Measurements from ENCODE around the gene CNTNAP2.

The CNTNAP2 gene

DNA sequence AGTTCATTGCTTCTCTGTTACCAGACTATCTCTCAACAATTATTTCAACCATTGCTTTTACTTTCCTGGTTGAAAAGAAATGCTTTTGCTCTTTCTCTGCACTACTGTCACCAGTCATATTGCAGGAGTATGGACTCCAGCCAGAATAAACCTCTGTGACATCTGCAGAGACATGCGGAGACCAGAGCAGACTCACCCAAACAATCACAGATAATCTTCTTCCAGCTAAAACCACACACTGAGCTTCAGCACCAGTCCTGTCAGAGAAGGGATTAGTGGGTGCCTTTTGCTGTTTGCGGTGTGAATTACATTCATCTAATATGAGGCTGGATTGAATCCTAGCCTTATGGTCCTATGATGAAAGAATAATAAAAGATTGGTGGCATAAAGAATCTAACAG, 258.6 kb downstream of the CNTNAP2 start:
- Histone ChIP-seq H3K9ac (ENCODE audit: low read length) (no peak overlapping the region), H3K4me3 (ENCODE audit: low read length) (no peak overlapping the region), H3K27me3 (replicated peaks; ENCODE audit: control insufficient read depth, insufficient read depth, low read length) (no peaks in the 10 kb centered on the region), H3K9me3 (ENCODE audit: control insufficient read depth, low read length) (peaks cover 5% of the 10 kb centered on the region), H3K4me1 (ENCODE audit: control insufficient read depth, insufficient read depth, low read length) (no peaks in the 10 kb centered on the region), H3K36me3 (ENCODE audit: control insufficient read depth, insufficient read depth, low read length, severe bottlenecking) (no peaks in the 10 kb centered on the region)
- DNase-seq (ENCODE audit: low read depth): no peak

DNA sequence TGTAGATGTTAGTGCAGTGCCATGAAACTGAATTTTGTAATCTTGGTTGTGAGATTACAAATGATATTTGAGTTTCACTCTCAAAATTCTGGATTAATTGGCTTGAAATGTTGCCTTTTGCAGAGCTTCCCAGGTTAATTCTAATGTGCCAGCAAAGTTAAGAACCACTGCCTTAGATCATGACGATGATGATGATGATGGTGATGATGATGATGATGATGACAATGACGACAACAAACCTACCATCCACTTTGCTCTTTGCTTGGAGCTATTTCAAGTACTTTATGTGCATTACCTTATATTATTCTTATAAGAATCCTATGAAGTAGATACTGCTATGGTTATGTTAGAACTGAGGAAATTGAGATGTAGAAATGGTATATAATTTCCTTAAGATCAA, 261.6 kb downstream of the CNTNAP2 start:
- no peaks in the 10 kb centered on the region for H3K27me3 ChIP-seq (replicated peaks; ENCODE audit: control insufficient read depth, insufficient read depth, low read length)
- no peak overlapping the region for H3K9ac ChIP-seq (ENCODE audit: low read length)
- H3K36me3 ChIP-seq (ENCODE audit: control insufficient read depth, insufficient read depth, low read length, severe bottlenecking): no peaks in the 10 kb centered on the region
- H3K4me3 ChIP-seq (ENCODE audit: low read length): no peak overlapping the region
- no peaks in the 10 kb centered on the region for H3K4me1 ChIP-seq (ENCODE audit: control insufficient read depth, insufficient read depth, low read length)
- H3K9me3 ChIP-seq (ENCODE audit: control insufficient read depth, low read length): peaks cover 5% of the 10 kb centered on the region
- no peak for DNase-seq (ENCODE audit: low read depth)

DNA sequence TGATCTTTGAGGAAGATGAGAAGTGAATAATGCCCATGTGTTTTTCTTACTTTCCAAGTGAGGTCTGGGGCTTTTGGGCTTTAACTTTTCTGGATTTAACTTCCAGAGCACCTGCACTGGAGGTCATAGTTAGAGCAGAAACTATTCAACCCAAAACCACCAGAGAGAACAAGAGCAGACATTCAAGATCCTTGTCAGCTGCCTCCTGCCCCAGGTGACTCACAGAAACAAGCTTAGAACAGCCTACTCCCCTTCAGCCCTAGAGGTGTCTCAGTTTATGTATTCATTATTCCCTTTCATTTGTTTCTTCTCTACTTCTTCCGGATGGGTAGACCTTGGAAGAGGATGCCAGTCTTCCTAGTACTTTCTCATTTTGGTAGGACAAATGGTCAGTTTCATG, 270.5 kb downstream of the CNTNAP2 start:
- no peaks in the 10 kb centered on the region for H3K9me3 ChIP-seq (ENCODE audit: control insufficient read depth, low read length)
- no peak for DNase-seq (ENCODE audit: low read depth)
- no peaks in the 10 kb centered on the region for H3K4me1 ChIP-seq (ENCODE audit: control insufficient read depth, insufficient read depth, low read length)

GRCh38 chr7:146388928-146389327, 272.3 kb downstream of the CNTNAP2 start:
- no peaks in the 10 kb centered on the region for H3K27me3 ChIP-seq (replicated peaks; ENCODE audit: control insufficient read depth, insufficient read depth, low read length)
- no peak overlapping the region for H3K9ac ChIP-seq (ENCODE audit: low read length)
- no peak overlapping the region for H3K4me3 ChIP-seq (ENCODE audit: low read length)
- no peaks in the 10 kb centered on the region for H3K36me3 ChIP-seq (ENCODE audit: control insufficient read depth, insufficient read depth, low read length, severe bottlenecking)
- no peaks in the 10 kb centered on the region for H3K9me3 ChIP-seq (ENCODE audit: control insufficient read depth, low read length)
- H3K4me1 ChIP-seq (ENCODE audit: control insufficient read depth, insufficient read depth, low read length): no peaks in the 10 kb centered on the region
- no peak for DNase-seq (ENCODE audit: low read depth)

More for the DNA sequence above, 270.5 kb downstream of the CNTNAP2 start:
- Histone ChIP-seq H3K4me3 (ENCODE audit: low read length) (no peak overlapping the region), H3K27me3 (replicated peaks; ENCODE audit: control insufficient read depth, insufficient read depth, low read length) (no peaks in the 10 kb centered on the region), H3K36me3 (ENCODE audit: control insufficient read depth, insufficient read depth, low read length, severe bottlenecking) (no peaks in the 10 kb centered on the region), H3K9ac (ENCODE audit: low read length) (no peak overlapping the region)

- Histone ChIP-seq H3K27me3 (replicated peaks; ENCODE audit: control insufficient read depth, insufficient read depth, low read length) (no peaks in the 10 kb centered on the region), H3K4me3 (ENCODE audit: low read length) (no peak overlapping the region), H3K9me3 (ENCODE audit: control insufficient read depth, low read length) (no peaks in the 10 kb centered on the region), H3K9ac (ENCODE audit: low read length) (no peak overlapping the region), H3K36me3 (ENCODE audit: control insufficient read depth, insufficient read depth, low read length, severe bottlenecking) (no peaks in the 10 kb centered on the region), H3K4me1 (ENCODE audit: control insufficient read depth, insufficient read depth, low read length) (no peaks in the 10 kb centered on the region)
- no peak for DNase-seq (ENCODE audit: low read depth)
Observed at GRCh38 chr7:146393346-146393745, 276.7 kb downstream of the CNTNAP2 start.

DNA sequence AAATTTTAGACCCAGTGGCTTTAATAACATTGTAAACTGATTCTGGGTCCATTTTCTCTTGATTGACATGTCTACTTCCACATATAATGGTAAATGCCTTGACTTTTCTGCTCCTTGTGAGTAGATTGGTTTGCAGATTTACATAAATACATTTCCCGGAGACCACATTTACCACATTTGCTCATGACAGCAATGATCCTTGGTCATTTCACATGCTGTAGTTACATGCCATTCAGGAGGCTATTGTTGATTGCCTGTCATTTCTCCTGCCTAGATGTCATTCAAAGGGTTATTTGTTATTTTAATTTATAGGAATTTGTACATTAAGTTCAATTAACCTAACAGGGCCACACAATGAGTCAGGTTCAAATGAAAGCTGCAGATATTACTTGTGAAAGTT, 280.5 kb downstream of the CNTNAP2 start:
- Histone ChIP-seq H3K9ac (ENCODE audit: low read length) (no peak overlapping the region), H3K27me3 (replicated peaks; ENCODE audit: control insufficient read depth, insufficient read depth, low read length) (no peaks in the 10 kb centered on the region), H3K9me3 (ENCODE audit: control insufficient read depth, low read length) (no peaks in the 10 kb centered on the region), H3K4me3 (ENCODE audit: low read length) (no peak overlapping the region), H3K4me1 (ENCODE audit: control insufficient read depth, insufficient read depth, low read length) (no peaks in the 10 kb centered on the region), H3K36me3 (ENCODE audit: control insufficient read depth, insufficient read depth, low read length, severe bottlenecking) (no peaks in the 10 kb centered on the region)
- no peak for DNase-seq (ENCODE audit: low read depth)

DNA sequence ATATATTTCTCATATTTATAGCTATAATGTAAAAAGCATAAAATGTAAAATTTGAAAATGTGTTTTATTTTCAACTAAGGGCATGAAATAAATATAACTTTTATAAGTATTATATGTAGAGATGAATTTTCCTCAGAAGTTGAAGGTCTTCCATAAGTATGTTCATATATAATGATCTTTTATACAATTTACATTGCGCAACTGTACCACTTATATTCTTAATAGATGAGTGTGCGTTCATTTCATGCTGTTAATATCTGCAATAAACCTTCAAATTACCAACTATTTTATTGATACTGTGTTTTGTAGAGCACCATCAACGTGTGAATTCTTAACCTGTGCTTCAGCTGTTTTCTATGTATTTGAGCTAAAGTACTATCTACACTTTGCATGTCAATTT, 285.3 kb downstream of the CNTNAP2 start:
- Histone ChIP-seq H3K36me3 (ENCODE audit: control insufficient read depth, insufficient read depth, low read length, severe bottlenecking) (no peaks in the 10 kb centered on the region), H3K4me1 (ENCODE audit: control insufficient read depth, insufficient read depth, low read length) (no peaks in the 10 kb centered on the region), H3K9ac (ENCODE audit: low read length) (no peak overlapping the region), H3K4me3 (ENCODE audit: low read length) (no peak overlapping the region), H3K27me3 (replicated peaks; ENCODE audit: control insufficient read depth, insufficient read depth, low read length) (no peaks in the 10 kb centered on the region), H3K9me3 (ENCODE audit: control insufficient read depth, low read length) (peaks cover 3% of the 10 kb centered on the region)
- no peak for DNase-seq (ENCODE audit: low read depth)

DNA sequence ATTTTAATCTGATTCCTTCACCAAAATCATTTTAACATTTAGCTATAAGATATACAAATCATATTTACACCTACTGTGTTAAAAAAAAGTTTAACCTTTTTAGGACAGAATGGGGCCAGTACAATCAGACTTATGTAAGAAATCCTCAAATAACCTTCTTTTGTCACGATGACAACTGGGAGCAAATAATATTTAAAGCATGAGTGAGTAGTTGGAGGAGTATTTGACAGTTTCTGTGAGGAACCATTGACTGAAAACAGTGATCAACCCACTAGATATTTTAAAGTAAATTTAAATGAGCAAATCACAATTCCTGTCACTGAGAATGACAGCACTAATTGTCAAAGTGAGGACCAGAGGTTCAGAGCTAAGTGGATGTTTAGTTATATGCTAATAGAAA, 289.1 kb downstream of the CNTNAP2 start:
- Histone ChIP-seq H3K36me3 (ENCODE audit: control insufficient read depth, insufficient read depth, low read length, severe bottlenecking) (no peaks in the 10 kb centered on the region), H3K9me3 (ENCODE audit: control insufficient read depth, low read length) (peaks cover 3% of the 10 kb centered on the region), H3K9ac (ENCODE audit: low read length) (no peak overlapping the region), H3K4me3 (ENCODE audit: low read length) (no peak overlapping the region), H3K4me1 (ENCODE audit: control insufficient read depth, insufficient read depth, low read length) (no peaks in the 10 kb centered on the region), H3K27me3 (replicated peaks; ENCODE audit: control insufficient read depth, insufficient read depth, low read length) (no peaks in the 10 kb centered on the region)
- DNase-seq (ENCODE audit: low read depth): no peak

GRCh38 chr7:146411975-146412374, 295.4 kb downstream of the CNTNAP2 start:
- H3K4me1 ChIP-seq (ENCODE audit: control insufficient read depth, insufficient read depth, low read length): no peaks in the 10 kb centered on the region
- no peak overlapping the region for H3K9ac ChIP-seq (ENCODE audit: low read length)
- no peaks in the 10 kb centered on the region for H3K9me3 ChIP-seq (ENCODE audit: control insufficient read depth, low read length)
- no peaks in the 10 kb centered on the region for H3K27me3 ChIP-seq (replicated peaks; ENCODE audit: control insufficient read depth, insufficient read depth, low read length)
- no peak for DNase-seq (ENCODE audit: low read depth)
- no peak overlapping the region for H3K4me3 ChIP-seq (ENCODE audit: low read length)
- no peaks in the 10 kb centered on the region for H3K36me3 ChIP-seq (ENCODE audit: control insufficient read depth, insufficient read depth, low read length, severe bottlenecking)

DNA sequence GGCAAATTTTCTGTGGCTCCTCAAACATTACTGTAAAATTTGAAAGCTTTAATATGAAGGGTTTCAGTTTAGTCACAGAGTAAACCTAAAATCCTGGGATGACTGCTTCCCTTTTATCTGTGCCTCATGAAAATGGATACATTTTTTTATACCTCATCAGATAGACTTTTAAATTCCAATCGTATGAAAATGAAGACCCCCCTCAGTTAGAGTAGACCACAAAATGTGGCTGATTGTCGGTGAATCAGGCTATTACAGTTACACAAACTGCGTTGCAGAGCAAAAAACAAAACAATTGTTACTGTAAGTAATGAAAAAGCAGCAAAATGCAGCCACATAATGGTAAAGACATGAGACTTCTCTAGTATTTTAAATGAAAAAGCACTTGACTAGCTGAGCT, 296.2 kb downstream of the CNTNAP2 start:
- Histone ChIP-seq H3K4me1 (ENCODE audit: control insufficient read depth, insufficient read depth, low read length) (no peaks in the 10 kb centered on the region), H3K9ac (ENCODE audit: low read length) (no peak overlapping the region), H3K4me3 (ENCODE audit: low read length) (no peak overlapping the region), H3K9me3 (ENCODE audit: control insufficient read depth, low read length) (peaks cover 2% of the 10 kb centered on the region), H3K36me3 (ENCODE audit: control insufficient read depth, insufficient read depth, low read length, severe bottlenecking) (no peaks in the 10 kb centered on the region), H3K27me3 (replicated peaks; ENCODE audit: control insufficient read depth, insufficient read depth, low read length) (no peaks in the 10 kb centered on the region)
- DNase-seq (ENCODE audit: low read depth): no peak

- H3K9ac ChIP-seq (ENCODE audit: low read length): no peak overlapping the region
- DNase-seq (ENCODE audit: low read depth): no peak
- no peaks in the 10 kb centered on the region for H3K36me3 ChIP-seq (ENCODE audit: control insufficient read depth, insufficient read depth, low read length, severe bottlenecking)
- no peaks in the 10 kb centered on the region for H3K4me1 ChIP-seq (ENCODE audit: control insufficient read depth, insufficient read depth, low read length)
- peaks cover 2% of the 10 kb centered on the region for H3K9me3 ChIP-seq (ENCODE audit: control insufficient read depth, low read length)
- H3K27me3 ChIP-seq (replicated peaks; ENCODE audit: control insufficient read depth, insufficient read depth, low read length): no peaks in the 10 kb centered on the region
- no peak overlapping the region for H3K4me3 ChIP-seq (ENCODE audit: low read length)
Observed at GRCh38 chr7:146414373-146414772, 297.8 kb downstream of the CNTNAP2 start.

- no peak for DNase-seq (ENCODE audit: low read depth)
- Histone ChIP-seq H3K27me3 (replicated peaks; ENCODE audit: control insufficient read depth, insufficient read depth, low read length) (no peaks in the 10 kb centered on the region), H3K9me3 (ENCODE audit: control insufficient read depth, low read length) (peaks cover 2% of the 10 kb centered on the region), H3K4me1 (ENCODE audit: control insufficient read depth, insufficient read depth, low read length) (no peaks in the 10 kb centered on the region), H3K4me3 (ENCODE audit: low read length) (no peak overlapping the region), H3K9ac (ENCODE audit: low read length) (no peak overlapping the region), H3K36me3 (ENCODE audit: control insufficient read depth, insufficient read depth, low read length, severe bottlenecking) (no peaks in the 10 kb centered on the region)
Observed at GRCh38 chr7:146414937-146415336, 298.3 kb downstream of the CNTNAP2 start.

Data from adipocyte (in vitro differentiated cells).